HG03103 (cell line): ENCODE measurements around the gene ABCA13.
"Not testable (repeated sequence)": the region's sequence is repeated elsewhere in the genome, so short reads cannot be mapped to it uniquely, and the experiment has no call there.

Source experiments
- ATAC-seq: cut with Tn5 transposase; IDR thresholded peaks from one replicate; pipeline ENCODE4 v1.9.1; 2021; ENCODE audit warnings: low read depth; ENCODE audit not compliant: unreplicated experiment

Gene ABCA13

DNA sequence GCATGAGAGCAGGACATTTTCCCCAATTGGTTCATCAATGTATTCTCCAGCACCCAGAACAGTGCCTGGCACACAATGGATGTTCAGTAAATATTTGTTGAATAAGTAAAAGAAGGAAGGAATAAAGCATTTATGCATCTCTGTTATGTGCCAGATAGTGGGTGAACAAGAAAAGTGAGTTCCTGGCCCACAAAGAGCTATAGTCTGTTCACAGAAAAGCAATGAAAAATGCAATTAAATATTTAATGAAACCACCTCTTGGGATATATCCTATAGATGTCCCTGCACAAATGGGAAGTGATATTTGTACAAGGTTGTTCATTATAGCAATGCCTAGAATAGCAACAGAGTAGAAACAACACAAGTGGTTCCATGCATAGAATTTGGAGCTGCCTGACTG is 2.1 kb downstream of the ABCA13 start:
- ATAC-seq = no peak

DNA sequence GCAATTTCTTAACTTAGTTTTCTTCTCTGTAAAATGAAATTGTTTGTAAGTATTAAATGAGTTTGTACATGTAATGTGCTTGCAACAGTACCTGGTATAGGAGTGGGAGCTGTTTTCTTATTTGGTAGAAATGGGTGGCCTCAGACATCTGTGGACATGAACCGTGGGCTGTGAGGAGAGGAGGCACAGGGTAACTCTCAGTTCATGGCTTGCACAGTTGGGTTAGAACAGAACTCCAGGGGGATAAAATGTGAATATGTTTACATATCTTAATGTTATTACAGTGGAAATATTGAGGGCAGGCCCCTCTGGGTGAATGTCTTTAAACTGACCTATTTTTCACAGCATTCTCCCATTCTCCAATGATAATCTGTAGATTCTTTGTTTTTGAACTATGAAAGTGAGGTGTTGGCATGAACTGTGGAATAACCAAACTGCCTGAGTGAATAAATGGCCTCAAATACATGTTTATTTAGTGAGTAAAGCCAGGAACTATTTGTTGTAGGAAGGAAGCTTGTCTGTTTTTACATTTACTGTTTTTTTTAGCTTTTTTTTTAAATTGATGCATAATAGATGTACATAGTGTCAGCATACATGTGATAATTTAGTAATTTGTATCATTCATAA is 2.6 kb downstream of the ABCA13 start:
- no peak for ATAC-seq

DNA sequence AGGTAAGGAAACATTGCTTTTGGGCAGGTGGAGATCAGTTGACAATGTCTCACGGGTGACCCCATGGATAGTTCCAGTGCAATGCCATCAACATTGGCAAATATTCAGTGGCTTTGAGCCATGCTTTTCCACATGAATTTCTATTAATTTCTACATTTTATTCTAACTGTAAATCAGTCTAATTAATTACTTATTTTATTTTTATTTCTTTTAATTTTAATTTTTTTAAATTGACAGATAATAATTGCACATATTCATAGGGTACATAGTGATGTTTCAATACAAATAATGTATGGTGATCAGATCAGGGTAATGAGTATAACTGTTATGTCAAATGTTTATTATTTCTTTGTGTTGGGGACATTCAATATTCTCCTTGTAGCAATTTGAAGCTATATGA is 3.8 kb downstream of the ABCA13 start:
- no peak for ATAC-seq

DNA sequence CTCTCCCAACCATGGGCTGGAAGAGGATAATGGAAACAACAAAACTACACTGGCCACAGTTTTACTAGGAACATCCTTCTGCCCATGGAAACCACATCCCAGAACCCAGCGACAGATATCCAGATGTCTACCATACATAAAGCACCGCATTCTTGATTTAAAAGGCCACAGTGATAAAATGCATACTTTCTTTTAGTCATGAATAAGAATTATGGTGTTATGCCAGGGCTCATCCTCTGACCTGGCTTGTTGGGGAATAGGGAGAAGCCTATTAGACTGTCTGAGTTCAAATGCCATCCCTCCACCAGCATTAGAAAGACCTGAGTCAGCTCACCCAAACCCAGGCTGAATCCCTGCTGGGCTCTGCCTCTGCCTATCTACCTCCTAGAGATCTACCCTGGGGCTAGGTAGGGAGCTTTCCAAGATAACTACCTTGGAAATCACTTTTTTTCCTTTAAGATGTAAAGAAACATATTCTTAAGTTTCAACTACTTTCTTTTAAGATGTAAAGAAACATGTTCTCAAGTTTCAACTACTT is 5.2 kb downstream of the ABCA13 start:
- ATAC-seq = no peak

DNA sequence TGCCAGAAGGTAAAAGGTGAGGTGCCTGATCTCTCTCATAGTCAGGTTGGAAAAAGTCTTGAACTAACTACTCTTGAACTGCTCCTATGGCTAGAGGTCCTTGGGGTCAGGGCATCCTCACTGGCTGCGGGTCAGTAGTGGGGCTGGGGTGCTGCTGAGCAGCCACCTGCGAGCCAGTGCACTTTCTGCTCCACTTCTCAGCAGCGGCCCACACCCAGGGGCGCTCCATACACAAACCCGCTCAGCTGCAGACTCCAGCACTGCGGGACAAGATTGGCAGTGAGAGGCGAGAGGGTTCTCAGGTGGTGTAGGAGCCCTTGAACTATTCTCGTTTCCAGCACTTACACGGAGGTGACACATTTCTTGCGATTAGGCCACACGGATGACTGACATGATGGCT is 6.0 kb downstream of the ABCA13 start:
- no peak for ATAC-seq

DNA sequence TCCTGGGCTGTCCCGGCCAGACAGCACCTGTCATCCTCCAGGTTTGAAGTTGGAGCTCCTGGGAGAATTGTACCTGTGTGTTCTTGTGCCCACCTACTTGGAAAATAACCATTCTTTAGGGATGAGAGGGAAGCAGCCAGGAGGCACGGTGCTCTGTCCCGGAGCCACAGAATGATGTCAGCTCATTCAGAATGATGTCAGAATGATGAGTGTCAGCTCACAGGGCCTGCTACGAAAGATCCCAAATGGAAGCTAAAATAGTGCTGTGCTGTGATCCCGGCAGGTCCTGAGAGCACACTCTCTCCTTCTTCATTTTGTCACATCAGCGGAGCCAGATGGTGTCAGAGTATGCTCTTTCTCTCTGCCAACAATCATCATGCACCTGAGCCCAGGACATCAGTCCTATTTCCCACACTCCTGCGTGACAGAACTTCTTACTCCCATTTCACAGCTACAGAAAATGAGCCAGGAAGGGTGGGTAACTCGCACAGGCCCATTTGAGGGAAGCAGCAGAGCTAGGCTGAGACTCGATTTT is 8.3 kb downstream of the ABCA13 start:
- ATAC-seq = no peak

DNA sequence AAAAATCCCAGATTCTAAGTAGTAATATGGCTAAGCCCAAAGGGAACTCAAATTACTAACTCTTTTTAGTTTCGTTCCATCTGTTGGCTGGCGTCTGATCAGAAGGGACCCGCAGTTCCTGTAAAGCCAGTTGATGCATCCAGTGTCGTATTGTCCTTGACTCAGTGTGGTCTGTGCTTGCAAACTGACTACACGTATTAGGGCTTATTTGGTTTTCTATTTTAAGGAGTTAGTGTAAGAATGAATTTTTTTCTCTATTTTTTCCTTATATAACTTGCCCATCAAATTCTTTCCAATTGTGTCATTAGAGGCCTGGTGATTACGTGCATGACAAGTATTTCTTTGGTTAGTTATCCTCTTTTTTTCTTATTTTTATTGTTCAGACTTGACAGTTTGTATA is 9.7 kb downstream of the ABCA13 start:
- ATAC-seq = no peak

DNA sequence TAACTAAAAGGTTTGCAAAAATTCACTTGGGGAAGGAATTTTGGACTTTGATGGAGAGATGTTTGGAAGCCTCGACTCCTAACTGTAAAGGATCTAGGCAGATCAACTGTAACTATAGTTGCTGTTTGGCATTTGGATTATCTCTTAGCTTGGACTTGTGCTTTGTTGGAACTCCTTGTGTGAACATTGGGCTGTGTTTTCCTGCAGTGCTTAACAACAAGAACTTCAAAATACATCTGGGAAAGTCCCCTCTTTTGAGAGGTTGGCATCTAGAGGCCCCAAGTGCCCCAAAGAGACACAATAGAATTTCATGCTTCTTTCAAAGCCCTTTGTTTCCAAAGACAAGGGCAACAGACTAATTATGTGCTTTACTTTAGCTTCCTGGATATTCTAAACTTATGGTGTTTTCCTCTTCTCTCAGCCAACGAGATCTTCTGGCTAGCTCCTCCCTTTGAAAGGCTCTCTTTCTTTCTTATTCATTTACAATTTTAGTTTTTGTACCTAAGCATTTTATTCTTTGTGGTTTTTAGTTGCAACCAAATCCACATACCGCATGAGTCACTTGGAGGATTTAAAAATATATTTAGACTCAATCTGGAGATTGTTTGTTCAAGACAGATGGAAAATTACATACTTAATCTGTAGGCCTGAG is 11.6 kb downstream of the ABCA13 start:
- no peak for ATAC-seq

DNA sequence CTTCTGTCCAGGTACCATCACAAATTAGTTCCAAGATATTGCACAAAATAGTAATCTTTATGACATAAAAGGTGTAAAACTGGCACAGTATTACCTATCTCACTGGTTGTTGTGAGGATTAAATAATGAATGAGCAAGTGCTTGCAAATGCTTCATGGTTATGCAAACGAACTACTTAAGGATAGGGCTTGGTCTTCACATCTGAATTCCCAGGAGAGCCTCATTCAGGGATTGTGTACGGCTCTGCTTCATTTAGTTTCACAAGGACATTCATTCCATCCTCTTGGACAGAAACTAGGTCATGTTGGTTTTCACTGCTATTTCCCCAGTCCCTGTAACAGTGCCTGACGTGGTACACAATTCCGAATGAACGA is 12.1 kb downstream of the ABCA13 start:
- no peak for ATAC-seq

DNA sequence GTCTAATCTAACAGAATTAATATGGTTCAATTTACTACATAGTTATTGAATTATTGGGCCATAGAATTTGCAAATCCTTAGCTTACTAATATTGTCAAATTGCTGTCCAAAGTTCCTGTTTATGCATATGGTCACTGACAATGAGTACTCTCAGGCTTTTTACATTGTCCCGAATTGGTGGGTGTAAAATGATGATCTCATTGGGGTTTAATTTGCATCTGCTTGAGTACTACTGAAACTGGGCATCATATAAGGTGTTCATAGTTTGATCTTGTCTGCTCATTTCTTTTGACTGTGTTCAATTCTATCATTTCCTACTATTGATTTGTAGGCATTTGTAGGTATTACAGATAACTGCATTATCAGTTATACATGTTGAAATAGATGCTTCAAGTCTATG is 12.7 kb downstream of the ABCA13 start:
- no peak for ATAC-seq

DNA sequence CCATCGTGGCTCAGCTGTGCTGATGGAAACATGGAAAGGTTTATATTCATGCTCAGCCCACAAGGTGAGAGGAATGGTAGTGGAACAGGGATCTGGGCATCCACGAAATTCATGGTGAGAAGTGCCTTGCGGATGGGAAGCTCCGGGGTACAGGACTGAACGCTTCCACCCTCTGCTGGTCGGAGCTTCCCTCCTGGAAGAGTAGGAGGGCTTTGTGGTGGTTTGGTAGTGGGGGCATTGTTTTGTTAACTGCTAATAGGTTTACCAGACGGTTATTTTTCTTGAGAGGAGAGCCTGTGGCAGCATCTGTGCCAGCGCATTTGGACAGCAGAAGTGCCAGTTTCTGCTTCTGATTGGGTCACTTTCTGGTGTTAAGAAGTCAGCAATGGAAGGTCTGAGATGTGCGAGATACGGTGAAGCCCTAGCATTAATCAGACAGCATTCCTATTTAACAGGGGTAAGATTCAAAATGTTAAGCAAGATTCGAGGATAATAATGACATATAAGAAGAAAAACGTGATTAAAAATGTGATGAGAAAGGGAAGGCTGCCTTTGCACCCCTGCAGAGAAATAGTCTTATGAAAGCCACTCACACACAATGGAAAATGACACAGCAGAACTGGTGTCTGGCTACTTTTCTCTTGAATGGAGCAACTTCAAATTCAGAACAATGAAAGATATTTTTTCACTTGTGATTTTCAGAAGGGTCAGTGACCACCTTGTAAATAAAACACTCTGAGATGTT is 17.7 kb downstream of the ABCA13 start:
- ATAC-seq = no peak

DNA sequence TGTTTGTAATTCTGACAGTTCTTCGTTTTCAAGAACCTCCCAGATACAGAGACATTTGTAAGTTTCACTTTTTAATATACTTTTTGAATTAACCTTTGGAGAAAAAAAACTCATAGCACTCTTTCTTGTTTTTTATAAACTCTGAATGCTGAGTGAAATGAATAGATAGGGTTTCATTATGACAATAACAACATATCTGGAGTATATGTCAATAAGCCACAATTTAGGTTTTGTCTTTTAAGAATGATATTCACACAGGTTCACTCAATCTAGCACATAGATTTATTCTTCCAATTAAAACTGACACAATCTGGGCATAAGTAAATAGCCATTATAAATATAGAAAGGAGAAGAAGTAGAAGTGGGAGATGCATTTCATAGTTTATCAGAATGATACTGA is 21.7 kb downstream of the ABCA13 start:
- ATAC-seq = no peak

DNA sequence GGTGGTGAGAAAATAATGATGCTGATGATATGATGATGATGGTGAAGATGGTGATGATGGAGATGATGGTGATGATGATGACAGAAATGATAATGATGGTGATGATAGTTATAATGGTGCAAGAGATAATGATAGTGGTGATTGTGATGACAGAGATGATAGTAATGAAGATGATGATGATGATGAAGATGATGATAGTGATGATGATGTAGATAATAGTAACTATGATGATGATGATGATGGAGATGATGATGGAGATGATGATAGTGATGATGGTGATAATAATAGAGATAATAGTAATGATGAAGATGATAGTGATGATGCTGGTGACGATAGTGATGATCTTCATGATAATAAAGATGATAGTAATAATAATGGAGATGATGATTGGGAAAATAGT is 22.2 kb downstream of the ABCA13 start:
- no peak for ATAC-seq

DNA sequence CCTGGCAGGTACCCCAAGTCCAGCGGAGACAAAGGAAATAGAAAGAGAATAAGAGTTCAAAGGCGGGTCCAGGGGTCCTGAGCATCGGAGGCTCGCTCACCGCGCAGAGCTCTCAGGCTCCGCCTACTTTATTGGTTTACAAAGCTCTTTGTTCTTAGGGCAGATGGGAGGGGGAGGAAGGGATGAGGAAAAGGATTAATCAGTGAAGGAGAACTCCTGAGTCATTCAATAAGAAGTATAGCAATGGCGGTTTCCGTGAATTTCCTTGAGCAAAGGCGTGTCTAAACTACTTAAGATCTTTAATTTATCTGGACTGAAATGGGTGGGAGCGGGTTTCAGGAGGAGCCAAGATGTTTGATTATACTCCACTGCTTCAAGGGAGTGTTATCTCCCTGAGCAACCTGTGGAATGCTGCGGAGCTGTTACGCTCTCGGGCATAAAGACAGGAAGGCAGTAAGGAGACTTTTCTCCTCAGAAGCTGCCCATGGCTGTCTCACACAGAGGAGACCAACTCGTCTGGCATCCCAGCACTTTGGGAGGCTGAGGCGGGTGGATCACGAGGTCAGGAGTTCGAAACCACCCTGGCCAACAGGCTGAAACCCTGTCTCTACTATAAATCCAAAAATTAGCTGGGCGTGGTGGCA is 29.8 kb downstream of the ABCA13 start:
- not testable (repeated sequence) for ATAC-seq

DNA sequence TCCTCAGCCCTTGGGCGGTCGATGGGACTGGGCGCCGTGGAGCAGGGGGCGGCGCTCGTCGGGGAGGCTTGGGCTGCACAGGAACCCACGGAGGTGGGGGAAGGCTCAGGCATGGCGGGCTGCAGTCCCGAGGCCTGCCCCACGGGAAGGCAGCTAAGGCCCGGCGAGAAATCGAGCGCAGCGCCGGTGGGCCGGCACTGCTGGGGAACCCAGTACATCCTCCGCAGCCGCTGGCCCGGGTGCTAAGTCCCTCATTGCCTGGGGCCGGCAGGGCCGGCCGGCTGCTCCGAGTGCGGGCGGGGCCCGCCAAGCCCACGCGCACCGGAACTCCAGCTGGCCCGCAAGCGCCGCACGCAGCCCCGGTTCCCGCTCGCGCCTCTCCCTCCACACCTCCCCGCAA is 31.7 kb downstream of the ABCA13 start:
- ATAC-seq = not testable (repeated sequence)

DNA sequence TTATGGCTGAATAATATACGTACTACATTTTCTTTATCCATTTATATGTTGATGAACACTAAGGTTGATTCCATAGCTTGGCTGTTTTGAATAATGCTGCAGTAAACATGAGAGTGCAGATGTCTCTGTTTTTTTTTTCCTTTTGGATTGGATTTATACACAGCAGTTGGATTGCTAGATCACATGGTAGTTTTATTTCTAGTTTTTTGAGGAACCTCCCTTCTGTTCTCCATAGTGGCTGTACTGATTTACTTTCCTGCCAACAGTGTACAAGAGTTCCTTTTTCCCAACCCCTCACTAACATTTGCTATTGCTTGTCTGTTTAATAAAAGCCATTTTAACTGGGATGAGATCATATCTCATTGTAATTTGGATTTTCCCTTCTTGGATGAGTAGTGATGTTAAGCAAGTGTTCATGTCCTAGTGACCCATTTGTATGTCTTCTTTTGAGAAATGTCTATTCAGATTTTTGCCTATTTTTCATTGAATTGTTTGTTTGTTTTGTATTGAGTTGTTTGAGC is 36.0 kb downstream of the ABCA13 start:
- ATAC-seq = no peak

DNA sequence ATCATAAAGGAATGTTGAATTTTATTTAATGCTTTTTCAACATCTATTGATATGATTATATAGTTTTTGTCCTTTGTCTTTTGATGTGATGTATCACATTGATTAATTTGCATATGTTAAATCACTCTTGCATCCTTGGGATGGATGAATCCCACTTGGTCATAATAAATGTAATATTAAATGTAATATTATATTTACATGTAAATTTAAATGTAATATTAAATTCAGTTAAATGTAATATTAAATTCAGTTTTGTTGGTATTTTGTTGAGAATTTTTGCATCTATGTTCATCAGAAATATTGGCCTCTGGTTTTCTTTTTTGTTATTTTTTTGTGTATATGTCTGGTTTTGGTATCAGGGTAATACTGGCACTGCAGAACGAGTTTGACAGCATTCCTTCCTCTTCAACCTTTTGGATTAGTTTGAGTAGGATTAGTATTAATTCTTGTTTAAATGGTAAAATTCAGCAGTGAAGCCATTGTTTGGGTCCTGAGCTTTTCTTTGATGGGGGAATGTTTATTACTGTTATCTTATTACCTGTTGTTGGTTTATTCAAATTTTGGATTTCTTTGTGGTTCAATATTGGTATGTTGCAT is 37.8 kb downstream of the ABCA13 start:
- ATAC-seq = no peak

DNA sequence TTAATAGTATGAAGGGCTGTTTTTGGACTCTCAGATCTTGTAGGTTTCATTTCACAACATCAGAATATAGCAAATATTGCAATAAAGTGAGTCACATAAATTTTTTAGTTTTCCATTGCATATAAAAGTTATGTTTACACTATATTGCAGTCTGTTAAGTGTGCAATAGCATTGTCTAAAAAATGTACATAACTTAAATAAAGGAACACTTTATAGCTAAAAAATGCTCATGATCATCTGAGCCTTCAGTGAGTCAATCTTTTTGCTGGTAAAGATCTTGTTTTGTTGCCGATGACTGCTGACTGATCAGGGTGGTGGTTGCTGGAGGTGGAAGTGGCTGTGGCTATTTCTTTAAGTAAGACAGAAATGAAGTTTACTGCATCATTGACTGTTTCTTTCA is 42.0 kb downstream of the ABCA13 start:
- no peak for ATAC-seq

DNA sequence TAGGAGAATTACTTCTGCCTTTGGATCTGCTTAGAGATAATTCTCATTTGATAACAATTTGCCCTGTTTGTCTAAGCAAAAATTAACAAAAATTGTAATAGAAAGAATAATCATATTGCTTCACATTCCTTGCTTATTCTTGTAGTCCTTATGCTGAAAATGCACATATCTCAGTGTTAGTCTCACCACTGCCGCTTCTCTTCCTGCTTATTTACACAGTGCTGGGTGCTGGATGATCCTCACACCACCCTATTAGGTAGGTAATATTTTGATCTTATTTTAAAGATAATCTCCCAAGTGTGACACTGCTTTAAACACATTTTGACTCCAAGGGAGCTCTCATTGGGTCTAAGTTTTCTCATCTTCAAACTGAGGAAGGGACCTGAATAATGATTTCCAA is 46.0 kb downstream of the ABCA13 start:
- no peak for ATAC-seq

DNA sequence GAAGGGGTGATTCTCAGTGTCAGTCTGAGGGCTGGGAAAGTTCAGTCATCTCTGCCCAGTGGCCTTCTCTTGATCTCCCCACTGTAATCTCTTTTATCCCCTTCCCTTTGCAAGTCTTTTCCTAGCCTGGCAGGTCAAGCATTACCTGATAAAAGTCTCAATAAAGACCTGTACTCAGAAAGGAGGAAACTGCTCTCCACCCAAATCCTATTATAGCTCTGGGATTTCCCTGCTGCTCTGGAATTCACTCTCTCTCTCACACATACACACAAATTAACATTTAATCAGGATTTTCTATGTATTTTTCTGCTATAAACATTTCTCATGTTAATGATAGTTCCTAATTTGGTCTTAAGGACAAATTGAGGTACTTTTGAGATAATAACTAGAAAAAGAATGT is 46.5 kb downstream of the ABCA13 start:
- ATAC-seq = no peak
